Activated CD4-positive, alpha-beta T cell treated with anti-CD3 and anti-CD28 coated beads, Interleukin-2, amount 10 ng/mL, durations not matched to agents 7 days and 5 days (primary cell): ENCODE measurements around the gene CBLN3. TPM values are rescaled to one million over a fixed set of nuclear protein-coding genes. Genes with fewer than 3 reads are reported as not detected.
"Not testable (repeated sequence)": the region's sequence is repeated elsewhere in the genome, so short reads cannot be mapped to it uniquely, and the experiment has no call there.

ENCODE experiments used
- CTCF ChIA-PET: fragments of 350-600 bp; sonication (Branson Sonifier 250); formaldehyde crosslinking; loops from one replicate; lab custom pipeline; 2021; ENCODE audit warnings: antibody characterized with exemption; lab: Charles Lee
- POLR2A ChIA-PET: fragments of 350-600 bp; sonication (Branson Sonifier 250); formaldehyde crosslinking; loops from one replicate; lab custom pipeline; 2021; ENCODE audit warnings: antibody characterized with exemption; lab: Charles Lee
- DNase-seq: peaks from one replicate; pipeline ENCODE4 v3.0.0-alpha.2; 2020
- H3K27ac Mint-ChIP-seq: one replicate; pipeline ENCODE4 v1.8.0; 2021; ENCODE audit warnings: mild to moderate bottlenecking, moderate library complexity, mixed read lengths
- H3K27me3 Mint-ChIP-seq: one replicate; pipeline ENCODE4 v1.8.0; 2021; ENCODE audit warnings: mixed read lengths
- H3K36me3 Mint-ChIP-seq: one replicate; pipeline ENCODE4 v1.8.0; 2021; ENCODE audit warnings: low read depth, mixed read lengths
- H3K4me1 Mint-ChIP-seq: one replicate; pipeline ENCODE4 v1.8.0; 2021; ENCODE audit warnings: mixed read lengths
- H3K4me3 Mint-ChIP-seq: one replicate; pipeline ENCODE4 v1.8.0; 2021; ENCODE audit warnings: mild to moderate bottlenecking, moderate library complexity, mixed read lengths
- H3K9me3 Mint-ChIP-seq: one replicate; pipeline ENCODE4 v1.8.0; 2021; ENCODE audit warnings: mixed read lengths
- total RNA-seq, 2 experiments: library from RNA; stranded (reverse); gene quantifications; one replicate each; pipeline ENCODE4 v1.2.3, GENCODE V29; 2021

Gene CBLN3
- 1 to 10 TPM; 5.2 to 5.3 TPM for total RNA-seq

DNA sequence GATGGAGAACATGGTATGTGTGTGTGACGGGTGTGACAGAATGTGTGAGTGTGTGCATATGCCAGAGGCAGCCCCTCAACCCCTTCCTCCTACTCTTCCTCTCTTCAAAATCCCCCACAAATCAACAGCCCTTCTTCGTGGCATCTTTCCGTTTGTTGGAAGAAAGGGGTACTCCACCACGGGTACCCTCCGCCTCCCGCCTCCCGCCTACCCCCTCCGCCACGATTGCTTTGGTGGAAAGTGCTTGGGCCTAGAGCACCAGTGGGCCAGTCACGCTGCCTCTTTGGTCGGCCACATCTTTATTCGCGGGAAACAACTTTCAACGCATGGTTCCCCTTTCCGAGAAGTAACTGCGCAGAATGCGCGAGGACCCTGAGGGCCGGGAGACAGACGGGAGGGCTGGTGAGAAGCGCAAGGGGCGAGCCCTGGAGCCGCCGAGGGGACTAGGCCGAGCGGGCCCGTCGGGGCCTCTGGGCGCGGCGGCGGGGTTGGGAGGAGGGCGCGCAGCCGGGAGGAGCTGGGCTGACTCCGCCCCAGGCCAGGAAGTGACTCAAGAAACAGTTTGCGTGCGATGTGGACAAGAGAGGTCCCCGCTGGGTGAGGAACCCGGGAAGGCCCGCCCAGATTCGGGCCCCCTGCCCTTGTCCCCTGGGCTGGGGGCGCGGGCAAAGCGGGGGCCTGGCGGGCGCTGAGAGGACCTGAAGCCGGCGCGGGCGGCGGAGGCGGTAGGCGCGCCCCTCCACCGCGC is at the start of gene CBLN3, which contains the start of gene KHNYN:
Gene CBLN3, minus strand, starts transcription at position 274 of the 748 bp plus-strand sequence. CDS start 614 bp downstream, outside the sequence.
Gene KHNYN, plus strand, starts transcription at position 560 of the 748 bp plus-strand sequence. CDS start 777 bp downstream, outside the sequence.
- ChIA-PET CTCF (interaction anchor here (0.8 to 6.5 kb wide), 11 partner anchors 12 to 283 kb away, joined by 3 to 108 read pairs (median 13); partner anchors contain the start of genes ADCY4, DHRS1, NOP9 and NYNRIN), POLR2A (interaction anchor here (0.6 to 2.5 kb wide), 7 partner anchors 11 to 315 kb away, joined by 3 to 18 read pairs (median 6); partner anchors contain the start of genes DCAF11, NRL, RIPK3 and SDR39U1)
- Mint-ChIP-seq H3K27ac (peak within 1 kb of the TSS; percentile 98), H3K36me3 (peaks cover 27% of the 10 kb centered on the region), H3K4me1 (peaks cover 58% of the 10 kb centered on the region), H3K4me3 (peak within 1 kb of the TSS; percentile 90), H3K9me3 (no peaks in the 10 kb centered on the region), H3K27me3 (no peaks in the 10 kb centered on the region)
- DNase-seq, result peak; percentile 91

- H3K9me3 Mint-ChIP-seq, result peaks cover 5% of the 10 kb centered on the region
- ChIA-PET CTCF (no interaction called here), POLR2A (no interaction called here)
- DNase-seq, result no peak
- H3K27me3 Mint-ChIP-seq, result no peaks in the 10 kb centered on the region
- no peaks in the 10 kb centered on the region for H3K4me1 Mint-ChIP-seq
- no peak overlapping the region for H3K4me3 Mint-ChIP-seq
- H3K27ac Mint-ChIP-seq, result no peak overlapping the region
- peaks cover 2% of the 10 kb centered on the region for H3K36me3 Mint-ChIP-seq
Measured at GRCh38 chr14:24475261-24475660, 45.8 kb upstream of the CBLN3 start.

- Mint-ChIP-seq H3K4me1 (no peaks in the 10 kb centered on the region), H3K27ac (no peak overlapping the region), H3K4me3 (no peak overlapping the region), H3K36me3 (no peaks in the 10 kb centered on the region), H3K9me3 (peaks cover 3% of the 10 kb centered on the region), H3K27me3 (no peaks in the 10 kb centered on the region)
- POLR2A ChIA-PET, result no interaction called here
- DNase-seq, result no peak
- CTCF ChIA-PET, result no interaction called here
Measured at GRCh38 chr14:24473211-24473610, 43.7 kb upstream of the CBLN3 start.

- CTCF ChIA-PET, H3K4me1 Mint-ChIP-seq, POLR2A ChIA-PET, H3K36me3 Mint-ChIP-seq, H3K27me3 Mint-ChIP-seq, H3K27ac Mint-ChIP-seq, DNase-seq, H3K9me3 Mint-ChIP-seq, H3K4me3 Mint-ChIP-seq: not testable (repeated sequence)
Measured at GRCh38 chr14:24470450-24470849, 41.0 kb upstream of the CBLN3 start.

GRCh38 chr14:24465805-24466204 is 36.3 kb upstream of the CBLN3 start:
- peaks cover 6% of the 10 kb centered on the region for H3K36me3 Mint-ChIP-seq
- CTCF ChIA-PET, result no interaction called here
- peaks cover 3% of the 10 kb centered on the region for H3K9me3 Mint-ChIP-seq
- no peaks in the 10 kb centered on the region for H3K27me3 Mint-ChIP-seq
- H3K4me3 Mint-ChIP-seq, result no peak overlapping the region
- no peak overlapping the region for H3K27ac Mint-ChIP-seq
- POLR2A ChIA-PET, result no interaction called here
- peaks cover 23% of the 10 kb centered on the region for H3K4me1 Mint-ChIP-seq
- DNase-seq, result no peak

- H3K4me1 Mint-ChIP-seq, result peaks cover 23% of the 10 kb centered on the region
- ChIA-PET POLR2A (no interaction called here), CTCF (no interaction called here)
- peaks cover 3% of the 10 kb centered on the region for H3K9me3 Mint-ChIP-seq
- no peak overlapping the region for H3K4me3 Mint-ChIP-seq
- peak; percentile 29 for DNase-seq
- H3K27ac Mint-ChIP-seq, result no peak overlapping the region
- H3K36me3 Mint-ChIP-seq, result peaks cover 6% of the 10 kb centered on the region
- no peaks in the 10 kb centered on the region for H3K27me3 Mint-ChIP-seq
Measured at GRCh38 chr14:24465368-24465767, 35.9 kb upstream of the CBLN3 start.

DNA sequence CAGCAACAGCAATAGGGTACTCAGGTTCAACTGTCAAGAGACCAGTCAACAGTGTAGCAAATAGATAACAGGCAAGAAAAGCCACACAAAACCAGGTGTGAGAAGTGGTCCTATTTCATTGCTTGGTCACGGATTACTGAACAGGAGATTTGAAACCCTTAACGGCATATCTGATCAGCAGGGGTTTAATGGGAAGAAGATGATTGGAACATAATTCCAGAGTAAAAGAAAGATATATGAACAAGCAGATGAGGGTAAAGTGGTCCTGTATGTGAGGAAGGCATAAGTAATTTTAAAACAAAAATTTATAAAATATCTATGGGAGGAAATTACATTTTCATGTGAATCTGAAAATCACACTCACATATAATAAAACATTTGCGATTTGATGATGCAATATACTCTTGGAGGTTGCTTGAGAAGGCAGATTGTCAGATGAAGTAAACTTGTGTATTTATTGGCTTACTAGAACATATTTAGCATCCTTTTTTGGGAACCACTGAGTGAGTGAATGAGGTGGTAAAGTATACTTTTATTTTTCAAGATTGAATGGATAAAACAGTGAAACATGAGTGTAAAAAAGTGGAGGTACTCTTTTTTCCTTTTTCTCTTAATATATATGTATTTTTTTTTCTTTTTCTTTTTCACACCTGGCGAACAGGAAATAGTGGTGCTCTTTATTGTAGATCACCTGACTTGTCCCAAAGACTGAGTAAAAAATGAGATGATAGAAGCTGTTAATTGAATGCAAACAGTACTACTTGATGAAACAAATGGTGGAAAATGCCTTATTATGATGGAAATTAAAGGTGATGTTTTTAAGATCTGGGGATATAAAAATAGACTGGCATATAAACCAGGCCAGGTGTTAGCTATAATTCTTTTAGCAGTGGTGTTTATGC is 34.7 kb upstream of the CBLN3 start:
- Mint-ChIP-seq H3K27me3 (no peaks in the 10 kb centered on the region), H3K4me3 (no peak overlapping the region), H3K9me3 (peaks cover 3% of the 10 kb centered on the region), H3K36me3 (peaks cover 6% of the 10 kb centered on the region), H3K4me1 (peaks cover 23% of the 10 kb centered on the region), H3K27ac (no peak overlapping the region)
- ChIA-PET CTCF (interaction anchor here (0.5 kb wide), 1 partner anchor 1341 kb away, joined by 3 read pairs; no protein-coding TSS in a partner anchor), POLR2A (no interaction called here)
- no peak for DNase-seq

- H3K4me3 Mint-ChIP-seq, result no peak overlapping the region
- peaks cover 3% of the 10 kb centered on the region for H3K9me3 Mint-ChIP-seq
- no peak overlapping the region for H3K27ac Mint-ChIP-seq
- H3K4me1 Mint-ChIP-seq, result peaks cover 23% of the 10 kb centered on the region
- ChIA-PET POLR2A (no interaction called here), CTCF (no interaction called here)
- H3K27me3 Mint-ChIP-seq, result no peaks in the 10 kb centered on the region
- peaks cover 6% of the 10 kb centered on the region for H3K36me3 Mint-ChIP-seq
- DNase-seq, result no peak
Measured at GRCh38 chr14:24463017-24463883, 33.8 kb upstream of the CBLN3 start.

GRCh38 chr14:24461336-24461735 is 31.9 kb upstream of the CBLN3 start:
- DNase-seq, result no peak
- Mint-ChIP-seq H3K4me1 (peaks cover 23% of the 10 kb centered on the region), H3K27me3 (no peaks in the 10 kb centered on the region), H3K27ac (no peak overlapping the region), H3K9me3 (peaks cover 3% of the 10 kb centered on the region), H3K4me3 (no peak overlapping the region), H3K36me3 (peaks cover 6% of the 10 kb centered on the region)
- ChIA-PET POLR2A (no interaction called here), CTCF (interaction anchor here (0.6 to 1.4 kb wide), 2 partner anchors 73 to 457 kb away, joined by 3 read pairs; no protein-coding TSS in a partner anchor)

DNA sequence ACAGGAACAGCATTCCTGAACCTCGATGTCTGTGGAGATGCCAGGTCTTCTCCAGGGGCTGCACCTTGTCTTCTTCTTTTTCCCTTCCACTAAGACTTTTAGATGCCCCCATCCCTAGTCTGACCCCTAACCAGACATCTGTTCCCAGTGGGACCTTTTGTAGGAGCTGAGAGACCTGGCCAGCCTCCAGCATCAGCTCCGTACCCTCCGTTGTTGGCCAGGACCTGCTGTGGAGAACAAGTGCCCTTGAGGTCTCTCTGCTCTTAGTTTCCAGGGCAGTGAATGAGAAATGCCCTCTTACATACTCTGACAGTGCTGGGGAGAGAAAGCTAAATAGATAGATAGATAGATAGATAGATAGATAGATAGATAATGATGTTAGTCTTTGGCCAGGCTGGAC is 29.9 kb upstream of the CBLN3 start:
- ChIA-PET POLR2A (no interaction called here), CTCF (interaction anchor here (0.9 to 1.5 kb wide), 2 partner anchors 28 to 126 kb away, joined by 3 to 4 read pairs; no protein-coding TSS in a partner anchor)
- Mint-ChIP-seq H3K36me3 (peaks cover 5% of the 10 kb centered on the region), H3K9me3 (no peaks in the 10 kb centered on the region), H3K4me1 (peaks cover 14% of the 10 kb centered on the region), H3K4me3 (no peak overlapping the region), H3K27ac (no peak overlapping the region), H3K27me3 (no peaks in the 10 kb centered on the region)
- no peak for DNase-seq

- no peaks in the 10 kb centered on the region for H3K9me3 Mint-ChIP-seq
- CTCF ChIA-PET, result no interaction called here
- H3K36me3 Mint-ChIP-seq, result peaks cover 9% of the 10 kb centered on the region
- H3K4me1 Mint-ChIP-seq, result peaks cover 12% of the 10 kb centered on the region
- H3K27me3 Mint-ChIP-seq, result no peaks in the 10 kb centered on the region
- H3K27ac Mint-ChIP-seq, result no peak overlapping the region
- DNase-seq, result no peak
- POLR2A ChIA-PET, result no interaction called here
- H3K4me3 Mint-ChIP-seq, result no peak overlapping the region
Measured at GRCh38 chr14:24458736-24459135, 29.3 kb upstream of the CBLN3 start.

DNA sequence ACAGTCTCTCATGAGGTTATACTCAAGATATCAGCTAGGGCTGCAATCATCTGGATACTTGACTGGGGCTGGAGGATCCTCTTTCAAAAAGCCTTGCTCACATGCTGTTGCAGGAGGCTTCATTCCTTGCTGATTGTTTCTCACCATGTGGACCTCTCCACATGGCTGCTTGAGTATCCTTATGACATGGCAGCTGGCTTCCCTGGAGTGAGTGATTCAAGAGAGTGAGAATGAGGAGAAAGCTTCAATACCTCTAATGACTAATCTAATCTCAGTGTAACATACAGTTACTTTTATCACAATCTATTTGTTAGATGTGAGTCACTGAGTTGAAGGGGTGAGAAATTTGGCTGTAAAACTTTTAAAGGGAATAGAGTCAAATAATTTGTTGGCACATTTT is 27.5 kb upstream of the CBLN3 start:
- Mint-ChIP-seq H3K9me3 (no peaks in the 10 kb centered on the region), H3K4me1 (peaks cover 6% of the 10 kb centered on the region), H3K4me3 (no peak overlapping the region), H3K36me3 (peaks cover 15% of the 10 kb centered on the region), H3K27me3 (no peaks in the 10 kb centered on the region), H3K27ac (no peak overlapping the region)
- no peak for DNase-seq
- CTCF ChIA-PET, result interaction anchor here (0.6 to 1.1 kb wide), 3 partner anchors 12 to 1664 kb away, joined by 3 read pairs; no protein-coding TSS in a partner anchor
- POLR2A ChIA-PET, result no interaction called here
